GM12878 (cell line): Measurements from ENCODE around the gene RAB10. TPM values are rescaled to one million over a fixed set of nuclear protein-coding genes. Genes with fewer than 3 reads are reported as not detected.

Experiments
- ATAC-seq: fragments of 200-7000 bp; cut with Tn5 transposase; 3 replicates; pipeline ENCODE4 v1.9.1; 2020; ENCODE audit warnings: mild to moderate bottlenecking, moderate library complexity
- BruUV-seq: library from RNA; stranded (reverse); fragments of 400-500 nt; replicated peaks from 2 replicates; lab custom pipeline; 2021; lab: Mats Ljungman, UMichigan
- CTCF ChIA-PET: fragments of 300-600 bp; sonication (Branson Sonifier 250); formaldehyde crosslinking; extraction: SDS; loops from one replicate; lab custom pipeline; 2021; ENCODE audit warnings: inconsistent platforms; lab: Yijun Ruan, JAX
- POLR2A ChIA-PET: fragments of 350-600 bp; formaldehyde crosslinking; extraction: SDS; loops from one replicate; lab custom pipeline; 2021; ENCODE audit warnings: inconsistent platforms; lab: Charles Lee
- RAD21 ChIA-PET: fragments of 300-600 bp; sonication (Branson Sonifier 250); formaldehyde crosslinking; loops from one replicate; lab custom pipeline; 2023; ENCODE audit warnings: antibody characterized with exemption; ENCODE audit not compliant: unreplicated experiment; lab: Charles Lee
- SMC1A ChIA-PET: fragments of 300-600 bp; sonication (Branson Sonifier 250); formaldehyde crosslinking; loops from one replicate; lab custom pipeline; 2023; ENCODE audit not compliant: unreplicated experiment, uncharacterized antibody; lab: Charles Lee
- DNase-seq: peaks from one replicate; pipeline ENCODE4 v3.0.0-alpha.2; 2011; ENCODE audit warnings: low read depth, low spot score
- FAIRE-seq: peaks from 3 replicates; lab custom pipeline; 2011; peaks lifted over from hg19 to GRCh38; lab: Jason Lieb, UNC
- H2AFZ ChIP-seq: 2 replicates; pipeline ENCODE4 v1.6.0; 2011; ENCODE audit warnings: low read depth, low read length, control low read depth; ENCODE audit not compliant: control insufficient read depth
- H3K27ac ChIP-seq: 2 replicates; pipeline ENCODE4 v1.5.1; 2011; ENCODE audit warnings: control low read depth; ENCODE audit not compliant: control insufficient read depth, insufficient read depth
- H3K27me3 ChIP-seq, 2 experiments: replicated peaks in 1 of 2; 2 replicates each; pipeline versions ENCODE4 v1.6.0 to v1.6.1; 2011; ENCODE audit warnings: low read length in 1 of 2; ENCODE audit not compliant: control insufficient read depth in 2 of 2, insufficient read depth in 2 of 2
- H3K36me3 ChIP-seq, 2 experiments: 2 replicates each; pipeline ENCODE4 v1.5.1; 2011; ENCODE audit warnings: low read length in 1 of 2; ENCODE audit not compliant: control insufficient read depth in 2 of 2, insufficient read depth in 2 of 2
- H3K4me1 ChIP-seq: 2 replicates; pipeline ENCODE4 v1.6.1; 2011; ENCODE audit warnings: mild to moderate bottlenecking, low read length, moderate library complexity, mixed read lengths; ENCODE audit not compliant: control insufficient read depth, insufficient read depth
- H3K4me2 ChIP-seq: 2 replicates; pipeline ENCODE4 v1.6.0; 2011; ENCODE audit warnings: control low read depth; ENCODE audit not compliant: control insufficient read depth, insufficient read depth
- H3K4me3 ChIP-seq: fragments of 200-600 bp; sonication (generic); 2 replicates; pipeline ENCODE4 v1.5.1; 2016
- H3K79me2 ChIP-seq: 2 replicates; pipeline ENCODE4 v1.6.0; 2011; ENCODE audit warnings: low read length; ENCODE audit not compliant: control insufficient read depth, insufficient read depth
- H3K9ac ChIP-seq: 2 replicates; pipeline ENCODE4 v1.8.0; 2011; ENCODE audit warnings: low read length, control low read depth, mixed read lengths; ENCODE audit not compliant: control insufficient read depth, insufficient read depth
- H3K9me3 ChIP-seq: replicated peaks from 3 replicates; pipeline ENCODE4 v1.5.1; 2011; ENCODE audit warnings: mild to moderate bottlenecking, low read length; ENCODE audit not compliant: control insufficient read depth, insufficient read depth
- H4K20me1 ChIP-seq: 2 replicates; pipeline ENCODE4 v1.6.0; 2011; ENCODE audit not compliant: control insufficient read depth, insufficient read depth
- ATF2 ChIP-seq: IDR thresholded peaks from 2 replicates; pipeline ENCODE4 v1.6.1; 2012; ENCODE audit warnings: low read length, inconsistent platforms
- ATF3 ChIP-seq: IDR thresholded peaks from 2 replicates; pipeline ENCODE4 v1.6.1; 2011; ENCODE audit warnings: low read depth, mild to moderate bottlenecking, low read length, moderate library complexity, borderline replicate concordance; ENCODE audit errors: extremely low read depth
- CHD2 ChIP-seq: IDR thresholded peaks from 2 replicates; pipeline ENCODE4 v1.6.1; 2011; ENCODE audit warnings: low read depth, low read length, improper control_type of control experiment, borderline replicate concordance
- ETV6 ChIP-seq, 2 experiments: fragments of 450-650 bp in 1 of 2; IDR thresholded peaks in 1 of 2; conservative IDR thresholded peaks in 1 of 2; 2 replicates each; pipeline ENCODE4 v1.6.1; 2014; ENCODE audit warnings: antibody characterized with exemption in 1 of 2, borderline replicate concordance in 1 of 2, low read depth in 1 of 2, mild to moderate bottlenecking in 1 of 2, moderate library complexity in 1 of 2
- GABPA ChIP-seq: IDR thresholded peaks from 2 replicates; pipeline ENCODE4 v1.6.1; 2014; ENCODE audit warnings: antibody characterized with exemption, low read depth, mild to moderate bottlenecking, inconsistent platforms
- MYB ChIP-seq: fragments of 150-350 bp; IDR thresholded peaks from 2 replicates; pipeline ENCODE4 v1.6.1; 2014; ENCODE audit warnings: mild to moderate bottlenecking, low read depth, low read length, borderline replicate concordance
- NR2C2 ChIP-seq: IDR thresholded peaks from 2 replicates; pipeline ENCODE4 v1.6.1; 2011; ENCODE audit warnings: borderline replicate concordance, low read depth; ENCODE audit not compliant: control insufficient read depth, insufficient read length
- POU2F2 ChIP-seq: IDR thresholded peaks from 3 replicates; pipeline ENCODE4 v1.6.1; 2011; ENCODE audit warnings: low read depth, mild to moderate bottlenecking, low read length, borderline replicate concordance
- SMAD1 ChIP-seq: fragments of 450-650 bp; IDR thresholded peaks from 2 replicates; pipeline ENCODE4 v1.6.1; 2018; ENCODE audit warnings: mild to moderate bottlenecking, low read depth; ENCODE audit not compliant: partially characterized antibody
- TBL1XR1 ChIP-seq: IDR thresholded peaks from 2 replicates; pipeline ENCODE4 v1.6.1; 2012; ENCODE audit warnings: low read depth, low read length, improper control_type of control experiment
- WRNIP1 ChIP-seq: IDR thresholded peaks from 2 replicates; pipeline ENCODE4 v1.6.1; 2011; ENCODE audit warnings: low read depth, low read length, improper control_type of control experiment, borderline replicate concordance
- ZBTB4 ChIP-seq: fragments of 450-650 bp; formaldehyde crosslinking; IDR thresholded peaks from 2 replicates; pipeline ENCODE4 v1.4.0; 2022; ENCODE audit warnings: mild to moderate bottlenecking, moderate library complexity
- WGBS: methylation state at CpG from one replicate; pipeline ENCODE4 v1.1.6; 2016; ENCODE audit warnings: low lambda C conversion rate; ENCODE audit not compliant: insufficient replicate concordance, insufficient coverage; ENCODE audit errors: missing lambda C conversion rate; 5-methylcytosine and 5-hydroxymethylcytosine counted together
- in situ Hi-C: fragments of 300-500 bp; cut with MboI; formaldehyde crosslinking; loops from 9 replicates; pipeline ENCODE4 v1.14.3; 2018; ENCODE audit warnings: mixed read lengths
- intact Hi-C: fragments of 100-400 bp; cut with micrococcal nuclease; formaldehyde crosslinking; loops from one replicate; pipeline ENCODE4 v1.14.2; 2022; ENCODE audit not compliant: unreplicated experiment
- polyA plus RNA-seq, 11 experiments: library from polyadenylated mRNA; depleted of rRNA in 4 of 11; unstranded in 6 of 11; stranded (reverse) in 5 of 11; fragments of >200 nt; fragmentation: Nextera tagmentation in 4 of 11; fragmentation: Illumina TruSeq in 1 of 11; extraction: Ambion mirVana in 4 of 11; extraction: Trizol in 1 of 11; gene quantifications; 1 replicate in 1 of 11; 2 replicates in 10 of 11; pipeline versions ENCODE4 v1.2.1 to v1.2.3, GENCODE V29; 2011 to 2016; ENCODE audit warnings: inconsistent platforms in 2 of 11, missing spikeins in 2 of 11, low read depth in 1 of 11
- total RNA-seq, 4 experiments: library from RNA; depleted of rRNA in 3 of 4; stranded (reverse); fragments of >200 nt in 3 of 4; fragmentation: Illumina TruSeq in 1 of 4; extraction: Trizol in 1 of 4; gene quantifications; 2 replicates each; pipeline versions ENCODE4 v1.2.1 to v1.2.3, GENCODE V29; 2013 to 2021

RAB10 gene
- total and polyA plus RNA-seq, 10 of the 15 experiments (the other 5 are each of a cell fraction or from before 2014, with no cell fraction given), result 13.3 to 109 (median 82.0) TPM

- Histone ChIP-seq H3K4me1 (no peaks in the 10 kb centered on the region; the same call in 1 of the 2 replicates), H3K27me3 (peaks cover 4 to 8% of the 10 kb centered on the region in 2 experiments), H3K79me2 (no peaks in the 10 kb centered on the region), H3K36me3 (no peaks in the 10 kb centered on the region), H3K4me2 (no peak overlapping the region), H3K27ac (no peak overlapping the region), H2AFZ (peak overlapping the region; percentile 44; the same call in 1 of the 2 replicates), H3K9me3 (no peaks in the 10 kb centered on the region), H3K4me3 (no peak overlapping the region), H3K9ac (no peak overlapping the region), H4K20me1 (no peaks in the 10 kb centered on the region; the same call in 1 of the 2 replicates)
- ChIA-PET CTCF (no interaction called here), RAD21 (no interaction called here), SMC1A (no interaction called here), POLR2A (no interaction called here)
- in situ Hi-C loops (no loop called here), intact Hi-C loops (no loop called here)
- FAIRE-seq, result no peak
- no peak for DNase-seq
- BruUV-seq, result no TSS peak
- ATAC-seq, result no peak; the same call in 2 of the 3 replicates
- 20% methylated on average over 6 of the region's 12 CpGs for WGBS
- TF ChIP-seq POU2F2 (no peak), WRNIP1 (no peak), GABPA (no peak), NR2C2 (no peak), ATF2 (no peak), ATF3 (no peak), SMAD1 (no peak), MYB (no peak), CHD2 (no peak), ZBTB4 (CRISPR knock-in tag) (no peak), TBL1XR1 (no peak), ETV6 (conservative IDR thresholded peaks at IDR 0.05 in 1 of 2, IDR thresholded peaks at IDR 0.05 in 1 of 2; ENCODE audit: borderline replicate concordance in 1 of 2, low read depth in 1 of 2) (no peak)
Observed at GRCh38 chr2:26179446-26179913, 145.6 kb downstream of the RAB10 start.
